H1 (cell line): ENCODE measurements around the gene ABCA9. TPM values are rescaled to one million over a fixed set of nuclear protein-coding genes. Genes with fewer than 3 reads are reported as not detected.

Source experiments
- GTF2F1 ChIP-seq: IDR thresholded peaks from 2 replicates; pipeline ENCODE4 v1.6.1; 2012; ENCODE audit warnings: low read depth, low read length, improper control_type of control experiment, borderline replicate concordance
- RFX5 ChIP-seq: IDR thresholded peaks from 2 replicates; pipeline ENCODE4 v1.6.1; 2011; ENCODE audit warnings: low read depth, low read length, improper control_type of control experiment, borderline replicate concordance
- RXRA ChIP-seq: IDR thresholded peaks from 2 replicates; pipeline ENCODE4 v1.6.1; 2011; ENCODE audit warnings: low read depth, mild to moderate bottlenecking, low read length, moderate library complexity; ENCODE audit not compliant: insufficient read depth
- SP2 ChIP-seq: IDR thresholded peaks from 2 replicates; pipeline ENCODE4 v1.6.1; 2012; ENCODE audit warnings: mild to moderate bottlenecking, low read length, inconsistent platforms
- TAF1 ChIP-seq: IDR thresholded peaks from 2 replicates; pipeline ENCODE4 v1.6.1; 2011; ENCODE audit warnings: mild to moderate bottlenecking, low read depth, low read length
- TEAD4 ChIP-seq: IDR thresholded peaks from 2 replicates; pipeline ENCODE4 v1.6.1; 2012; ENCODE audit warnings: low read depth, low read length, inconsistent platforms, mixed read lengths
- polyA plus RNA-seq, 7 experiments: library from polyadenylated mRNA; depleted of rRNA in 3 of 7; stranded (reverse) in 5 of 7; unstranded in 2 of 7; fragments of >200 nt in 5 of 7; fragments of 200-250 nt in 2 of 7; gene quantifications; 1 replicate in 5 of 7; 2 replicates in 1 of 7; 4 replicates in 1 of 7; pipeline versions ENCODE4 v1.2.1 to v1.2.3, GENCODE V29; 2011 to 2013; ENCODE audit warnings: missing spikeins in 2 of 7, mixed read lengths in 2 of 7
- total RNA-seq: library from RNA; stranded (reverse); fragmentation: NEBNext Ultra II Directional; extraction: Animal tissue kit (Norgen Biotek cat#: 25700); gene quantifications from 2 replicates; pipeline ENCODE4 v1.2.1, GENCODE V29; 2021
- TF ChIP-seq, protein P1 (sequence below): fragments of 300-600 bp; sonication (generic); IDR thresholded peaks from 2 replicates; pipeline ENCODE4 v1.7.1; 2012; ENCODE audit warnings: low read length, moderate library complexity, mild to moderate bottlenecking, inconsistent platforms; ENCODE audit not compliant: insufficient replicate concordance

ABCA9 gene
- total and polyA plus RNA-seq, 2 of the 8 experiments (the other 6 are each of a cell fraction or from before 2014, with no cell fraction given): not detected

DNA sequence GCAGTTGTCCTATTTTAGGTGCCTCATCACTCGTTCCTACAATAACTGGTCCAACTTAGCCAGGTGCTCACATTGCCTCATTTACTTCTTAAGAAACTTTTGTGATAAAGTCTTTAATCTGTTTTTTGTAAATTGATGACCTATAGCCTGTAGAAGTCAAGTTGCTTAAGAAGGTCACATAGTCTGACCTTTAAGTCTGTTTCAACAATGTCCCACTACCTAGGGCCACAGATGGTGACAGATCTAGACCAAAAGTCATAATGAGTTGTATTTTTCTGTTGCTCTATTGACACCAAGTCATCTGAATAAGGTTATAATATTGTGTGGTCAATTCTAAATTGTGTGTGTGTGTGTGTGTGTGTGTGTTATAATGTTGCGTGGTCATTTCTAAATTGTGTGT lies 45.1 kb downstream of the ABCA9 start (continued):
- TF ChIP-seq, protein P1, sequence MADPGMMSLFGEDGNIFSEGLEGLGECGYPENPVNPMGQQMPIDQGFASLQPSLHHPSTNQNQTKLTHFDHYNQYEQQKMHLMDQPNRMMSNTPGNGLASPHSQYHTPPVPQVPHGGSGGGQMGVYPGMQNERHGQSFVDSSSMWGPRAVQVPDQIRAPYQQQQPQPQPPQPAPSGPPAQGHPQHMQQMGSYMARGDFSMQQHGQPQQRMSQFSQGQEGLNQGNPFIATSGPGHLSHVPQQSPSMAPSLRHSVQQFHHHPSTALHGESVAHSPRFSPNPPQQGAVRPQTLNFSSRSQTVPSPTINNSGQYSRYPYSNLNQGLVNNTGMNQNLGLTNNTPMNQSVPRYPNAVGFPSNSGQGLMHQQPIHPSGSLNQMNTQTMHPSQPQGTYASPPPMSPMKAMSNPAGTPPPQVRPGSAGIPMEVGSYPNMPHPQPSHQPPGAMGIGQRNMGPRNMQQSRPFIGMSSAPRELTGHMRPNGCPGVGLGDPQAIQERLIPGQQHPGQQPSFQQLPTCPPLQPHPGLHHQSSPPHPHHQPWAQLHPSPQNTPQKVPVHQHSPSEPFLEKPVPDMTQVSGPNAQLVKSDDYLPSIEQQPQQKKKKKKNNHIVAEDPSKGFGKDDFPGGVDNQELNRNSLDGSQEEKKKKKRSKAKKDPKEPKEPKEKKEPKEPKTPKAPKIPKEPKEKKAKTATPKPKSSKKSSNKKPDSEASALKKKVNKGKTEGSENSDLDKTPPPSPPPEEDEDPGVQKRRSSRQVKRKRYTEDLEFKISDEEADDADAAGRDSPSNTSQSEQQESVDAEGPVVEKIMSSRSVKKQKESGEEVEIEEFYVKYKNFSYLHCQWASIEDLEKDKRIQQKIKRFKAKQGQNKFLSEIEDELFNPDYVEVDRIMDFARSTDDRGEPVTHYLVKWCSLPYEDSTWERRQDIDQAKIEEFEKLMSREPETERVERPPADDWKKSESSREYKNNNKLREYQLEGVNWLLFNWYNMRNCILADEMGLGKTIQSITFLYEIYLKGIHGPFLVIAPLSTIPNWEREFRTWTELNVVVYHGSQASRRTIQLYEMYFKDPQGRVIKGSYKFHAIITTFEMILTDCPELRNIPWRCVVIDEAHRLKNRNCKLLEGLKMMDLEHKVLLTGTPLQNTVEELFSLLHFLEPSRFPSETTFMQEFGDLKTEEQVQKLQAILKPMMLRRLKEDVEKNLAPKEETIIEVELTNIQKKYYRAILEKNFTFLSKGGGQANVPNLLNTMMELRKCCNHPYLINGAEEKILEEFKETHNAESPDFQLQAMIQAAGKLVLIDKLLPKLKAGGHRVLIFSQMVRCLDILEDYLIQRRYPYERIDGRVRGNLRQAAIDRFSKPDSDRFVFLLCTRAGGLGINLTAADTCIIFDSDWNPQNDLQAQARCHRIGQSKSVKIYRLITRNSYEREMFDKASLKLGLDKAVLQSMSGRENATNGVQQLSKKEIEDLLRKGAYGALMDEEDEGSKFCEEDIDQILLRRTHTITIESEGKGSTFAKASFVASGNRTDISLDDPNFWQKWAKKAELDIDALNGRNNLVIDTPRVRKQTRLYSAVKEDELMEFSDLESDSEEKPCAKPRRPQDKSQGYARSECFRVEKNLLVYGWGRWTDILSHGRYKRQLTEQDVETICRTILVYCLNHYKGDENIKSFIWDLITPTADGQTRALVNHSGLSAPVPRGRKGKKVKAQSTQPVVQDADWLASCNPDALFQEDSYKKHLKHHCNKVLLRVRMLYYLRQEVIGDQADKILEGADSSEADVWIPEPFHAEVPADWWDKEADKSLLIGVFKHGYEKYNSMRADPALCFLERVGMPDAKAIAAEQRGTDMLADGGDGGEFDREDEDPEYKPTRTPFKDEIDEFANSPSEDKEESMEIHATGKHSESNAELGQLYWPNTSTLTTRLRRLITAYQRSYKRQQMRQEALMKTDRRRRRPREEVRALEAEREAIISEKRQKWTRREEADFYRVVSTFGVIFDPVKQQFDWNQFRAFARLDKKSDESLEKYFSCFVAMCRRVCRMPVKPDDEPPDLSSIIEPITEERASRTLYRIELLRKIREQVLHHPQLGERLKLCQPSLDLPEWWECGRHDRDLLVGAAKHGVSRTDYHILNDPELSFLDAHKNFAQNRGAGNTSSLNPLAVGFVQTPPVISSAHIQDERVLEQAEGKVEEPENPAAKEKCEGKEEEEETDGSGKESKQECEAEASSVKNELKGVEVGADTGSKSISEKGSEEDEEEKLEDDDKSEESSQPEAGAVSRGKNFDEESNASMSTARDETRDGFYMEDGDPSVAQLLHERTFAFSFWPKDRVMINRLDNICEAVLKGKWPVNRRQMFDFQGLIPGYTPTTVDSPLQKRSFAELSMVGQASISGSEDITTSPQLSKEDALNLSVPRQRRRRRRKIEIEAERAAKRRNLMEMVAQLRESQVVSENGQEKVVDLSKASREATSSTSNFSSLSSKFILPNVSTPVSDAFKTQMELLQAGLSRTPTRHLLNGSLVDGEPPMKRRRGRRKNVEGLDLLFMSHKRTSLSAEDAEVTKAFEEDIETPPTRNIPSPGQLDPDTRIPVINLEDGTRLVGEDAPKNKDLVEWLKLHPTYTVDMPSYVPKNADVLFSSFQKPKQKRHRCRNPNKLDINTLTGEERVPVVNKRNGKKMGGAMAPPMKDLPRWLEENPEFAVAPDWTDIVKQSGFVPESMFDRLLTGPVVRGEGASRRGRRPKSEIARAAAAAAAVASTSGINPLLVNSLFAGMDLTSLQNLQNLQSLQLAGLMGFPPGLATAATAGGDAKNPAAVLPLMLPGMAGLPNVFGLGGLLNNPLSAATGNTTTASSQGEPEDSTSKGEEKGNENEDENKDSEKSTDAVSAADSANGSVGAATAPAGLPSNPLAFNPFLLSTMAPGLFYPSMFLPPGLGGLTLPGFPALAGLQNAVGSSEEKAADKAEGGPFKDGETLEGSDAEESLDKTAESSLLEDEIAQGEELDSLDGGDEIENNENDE: no peak
- TF ChIP-seq SP2 (no peak), GTF2F1 (no peak), RFX5 (no peak), TAF1 (no peak), RXRA (no peak), TEAD4 (no peak)
